Fibroblast of skin of left quadriceps (primary cell): Measurements from ENCODE around the gene RAB3GAP2.
A peak's percentile ranks its signal among the peaks of the same experiment; 100 is the strongest.
"Not testable (repeated sequence)": the region's sequence is repeated elsewhere in the genome, so short reads cannot be mapped to it uniquely, and the experiment has no call there.

ENCODE experiments used
- DNase-seq, 2 experiments: peaks; one replicate each; pipeline ENCODE4 v3.0.0-alpha.2; 2013; ENCODE audit warnings: low read depth in 2 of 2

The RAB3GAP2 gene

GRCh38 chr1:220283625-220284024, 11.4 kb upstream of the RAB3GAP2 start:
- DNase-seq = no peak

GRCh38 chr1:220281159-220281574, 8.9 kb upstream of the RAB3GAP2 start:
- no peak for DNase-seq

GRCh38 chr1:220280249-220280648, 8.0 kb upstream of the RAB3GAP2 start:
- no peak for DNase-seq

- no peak for DNase-seq
These were observed 6.7 kb upstream of the RAB3GAP2 start for GRCh38 chr1:220278991-220279390.

- DNase-seq = no peak
These were observed 3.2 kb upstream of the RAB3GAP2 start for GRCh38 chr1:220275430-220275829.

GRCh38 chr1:220274251-220274855, 2.1 kb upstream of the RAB3GAP2 start:
- peak; percentile 48 to 49 for DNase-seq

- DNase-seq = no peak
These were observed 513 bp upstream of the RAB3GAP2 start for GRCh38 chr1:220272841-220273090.

- no peak for DNase-seq
These were observed 577 bp downstream of the RAB3GAP2 start for GRCh38 chr1:220271706-220272046.

GRCh38 chr1:220269036-220269435, 3.2 kb downstream of the RAB3GAP2 start:
- DNase-seq = no peak

GRCh38 chr1:220267630-220268029, 4.6 kb downstream of the RAB3GAP2 start:
- DNase-seq = no peak

GRCh38 chr1:220260228-220260627, 12.0 kb downstream of the RAB3GAP2 start:
- not testable (repeated sequence) for DNase-seq

GRCh38 chr1:220259756-220260155, 12.5 kb downstream of the RAB3GAP2 start:
- not testable (repeated sequence) for DNase-seq

- DNase-seq = not testable (repeated sequence)
These were observed 16.1 kb downstream of the RAB3GAP2 start for GRCh38 chr1:220256194-220256593.

- no peak for DNase-seq
These were observed 17.0 kb downstream of the RAB3GAP2 start for GRCh38 chr1:220255204-220255603.

- not testable (repeated sequence) for DNase-seq
These were observed 19.0 kb downstream of the RAB3GAP2 start for GRCh38 chr1:220253290-220253689.

GRCh38 chr1:220251272-220251671, 21.0 kb downstream of the RAB3GAP2 start:
- no peak for DNase-seq

GRCh38 chr1:220250681-220251080, 21.6 kb downstream of the RAB3GAP2 start:
- no peak for DNase-seq

GRCh38 chr1:220249522-220249921, 22.7 kb downstream of the RAB3GAP2 start:
- no peak for DNase-seq

GRCh38 chr1:220248715-220249265, 23.5 kb downstream of the RAB3GAP2 start:
- not testable (repeated sequence) for DNase-seq

GRCh38 chr1:220245900-220246299, 26.4 kb downstream of the RAB3GAP2 start:
- not testable (repeated sequence) for DNase-seq

- DNase-seq = no peak
These were observed 28.3 kb downstream of the RAB3GAP2 start for GRCh38 chr1:220243947-220244346.

- no peak for DNase-seq
These were observed 31.1 kb downstream of the RAB3GAP2 start for GRCh38 chr1:220241072-220241663.

GRCh38 chr1:220239966-220240365, 32.3 kb downstream of the RAB3GAP2 start:
- no peak for DNase-seq

GRCh38 chr1:220239213-220239612, 33.0 kb downstream of the RAB3GAP2 start:
- DNase-seq = no peak
